ENCODE results near the gene PLEKHM3.
"Not testable (repeated sequence)": the region's sequence is repeated elsewhere in the genome, so short reads cannot be mapped to it uniquely, and the experiment has no call there.

PLEKHM3 gene

GRCh38 chr2:208037564-208038487 lies 12.5 kb upstream of the PLEKHM3 start:
- FAIRE-seq, result no peak

- no peak for FAIRE-seq
Observed at GRCh38 chr2:208036357-208036756, 11.0 kb upstream of the PLEKHM3 start.

- FAIRE-seq, result no peak
Observed at GRCh38 chr2:208034503-208035140, 9.3 kb upstream of the PLEKHM3 start.

GRCh38 chr2:208033701-208034502 lies 8.6 kb upstream of the PLEKHM3 start:
- no peak for FAIRE-seq

GRCh38 chr2:208031608-208032019 lies 6.3 kb upstream of the PLEKHM3 start:
- no peak for FAIRE-seq

GRCh38 chr2:208025814-208026184 lies 472 bp upstream of the PLEKHM3 start:
- FAIRE-seq, result no peak

- FAIRE-seq, result no peak
Observed at GRCh38 chr2:208024091-208024490, 1.2 kb downstream of the PLEKHM3 start.

GRCh38 chr2:208020253-208020652 lies 5.1 kb downstream of the PLEKHM3 start:
- FAIRE-seq, result no peak

- FAIRE-seq, result not testable (repeated sequence)
Observed at GRCh38 chr2:208018124-208018712, 7.1 kb downstream of the PLEKHM3 start.

- no peak for FAIRE-seq
Observed at GRCh38 chr2:208017721-208018120, 7.6 kb downstream of the PLEKHM3 start.

GRCh38 chr2:208015475-208015874 lies 9.9 kb downstream of the PLEKHM3 start:
- FAIRE-seq, result peak; percentile 64

GRCh38 chr2:208013285-208014178 lies 11.8 kb downstream of the PLEKHM3 start:
- FAIRE-seq, result no peak

GRCh38 chr2:208012449-208012848 lies 12.9 kb downstream of the PLEKHM3 start:
- FAIRE-seq, result no peak

- no peak for FAIRE-seq
Observed at GRCh38 chr2:208010506-208010905, 14.8 kb downstream of the PLEKHM3 start.

- no peak for FAIRE-seq
Observed at GRCh38 chr2:208006833-208007232, 18.5 kb downstream of the PLEKHM3 start.

- FAIRE-seq, result no peak
Observed at GRCh38 chr2:208006337-208006736, 19.0 kb downstream of the PLEKHM3 start.

- no peak for FAIRE-seq
Observed at GRCh38 chr2:208001924-208002323, 23.4 kb downstream of the PLEKHM3 start.

GRCh38 chr2:208000701-208001395 lies 24.5 kb downstream of the PLEKHM3 start:
- FAIRE-seq, result no peak

GRCh38 chr2:207996848-207997247 lies 28.5 kb downstream of the PLEKHM3 start:
- no peak for FAIRE-seq

- no peak for FAIRE-seq
Observed at GRCh38 chr2:207995887-207996286, 29.4 kb downstream of the PLEKHM3 start.

- FAIRE-seq, result no peak
Observed at GRCh38 chr2:207993151-207993763, 32.1 kb downstream of the PLEKHM3 start.
